GM21619 (cell line): ENCODE results near the gene NKX2-3.

Source experiments
- ATAC-seq: cut with Tn5 transposase; IDR thresholded peaks from one replicate; pipeline ENCODE4 v1.9.1; 2021; ENCODE audit not compliant: unreplicated experiment

NKX2-3 gene

GRCh38 chr10:99526861-99527504 is 5.8 kb upstream of the NKX2-3 start:
- ATAC-seq = no peak

- ATAC-seq = no peak
Observed at GRCh38 chr10:99527526-99528493, 4.9 kb upstream of the NKX2-3 start.

- no peak for ATAC-seq
Observed at GRCh38 chr10:99528494-99529441, 4.0 kb upstream of the NKX2-3 start.

- ATAC-seq = no peak
Observed at GRCh38 chr10:99529591-99530107, 3.1 kb upstream of the NKX2-3 start.

- ATAC-seq = no peak
Observed at GRCh38 chr10:99530108-99531025, 2.4 kb upstream of the NKX2-3 start.

GRCh38 chr10:99531026-99531695 is 1.6 kb upstream of the NKX2-3 start:
- ATAC-seq = no peak

- no peak for ATAC-seq
Observed at GRCh38 chr10:99531696-99532593, 797 bp upstream of the NKX2-3 start.

- ATAC-seq = no peak
Observed at GRCh38 chr10:99533496-99534449, 1.0 kb downstream of the NKX2-3 start.

- no peak for ATAC-seq
Observed at GRCh38 chr10:99534450-99534938, 1.8 kb downstream of the NKX2-3 start.

- ATAC-seq = no peak
Observed at GRCh38 chr10:99534939-99535763, 2.4 kb downstream of the NKX2-3 start.

GRCh38 chr10:99535764-99536337 is 3.1 kb downstream of the NKX2-3 start:
- ATAC-seq = no peak

- no peak for ATAC-seq
Observed at GRCh38 chr10:99536338-99537085, 3.8 kb downstream of the NKX2-3 start.

GRCh38 chr10:99537086-99537988 is 4.6 kb downstream of the NKX2-3 start:
- ATAC-seq = no peak
